NCI-H1105 (cell line): ENCODE measurements around the gene LCN2.

ENCODE experiments used
- DNase-seq: peaks from one replicate; lab custom pipeline; 2025; lab: John Stamatoyannopoulos, UW

Gene LCN2

GRCh38 chr9:128150594-128151308 lies 1.5 kb downstream of the LCN2 start:
- no peak for DNase-seq

GRCh38 chr9:128151309-128152132 lies 2.3 kb downstream of the LCN2 start:
- no peak for DNase-seq

- no peak for DNase-seq
These were observed 3.1 kb downstream of the LCN2 start for GRCh38 chr9:128152133-128153059.

- no peak for DNase-seq
These were observed 4.0 kb downstream of the LCN2 start for GRCh38 chr9:128153060-128153946.

- no peak for DNase-seq
These were observed 4.9 kb downstream of the LCN2 start for GRCh38 chr9:128153947-128154695.

GRCh38 chr9:128155736-128156500 lies 6.7 kb downstream of the LCN2 start:
- DNase-seq = no peak

GRCh38 chr9:128159522-128159783 lies 10.2 kb downstream of the LCN2 start:
- DNase-seq = no peak

- DNase-seq = peak; percentile 86
These were observed 10.7 kb downstream of the LCN2 start, which contains the start of gene BBLN for GRCh38 chr9:128159784-128160602. TSS of gene BBLN (plus strand) at chr9:128160265. CDS start at chr9:128160408, 143 bp downstream.

GRCh38 chr9:128160603-128160987 lies 11.3 kb downstream of the LCN2 start:
- DNase-seq = no peak

GRCh38 chr9:128161215-128161902 lies 12.1 kb downstream of the LCN2 start:
- no peak for DNase-seq

- no peak for DNase-seq
These were observed 13.2 kb downstream of the LCN2 start for GRCh38 chr9:128162215-128163026.

GRCh38 chr9:128163027-128163515 lies 13.8 kb downstream of the LCN2 start:
- no peak for DNase-seq

- DNase-seq = no peak
These were observed 14.5 kb downstream of the LCN2 start for GRCh38 chr9:128163523-128164306.

GRCh38 chr9:128164307-128164885 lies 15.1 kb downstream of the LCN2 start:
- no peak for DNase-seq

- no peak for DNase-seq
These were observed 16.9 kb downstream of the LCN2 start for GRCh38 chr9:128166169-128166568.

GRCh38 chr9:128167209-128167608 lies 18.0 kb downstream of the LCN2 start:
- DNase-seq = no peak
